HEK293 (cell line): ENCODE data around the gene CAPN10.

Source experiments
- CTCF ChIA-PET: fragments of 350-600 bp; formaldehyde crosslinking; extraction: SDS; loops from one replicate; lab custom pipeline; 2021; ENCODE audit warnings: antibody characterized with exemption; lab: Yijun Ruan, JAX
- POLR2A ChIA-PET: fragments of 300-600 bp; formaldehyde crosslinking; extraction: SDS; loops from one replicate; lab custom pipeline; 2020; ENCODE audit warnings: antibody characterized with exemption, inconsistent platforms; lab: Yijun Ruan, JAX
- H3K27ac ChIP-seq: fragments of 200-500 bp; sonication (Bioruptor generic); 2 replicates; pipeline ENCODE4 v1.5.1; 2014; ENCODE audit warnings: low read depth, low read length, control low read depth, inconsistent platforms; ENCODE audit errors: extremely low read depth
- H3K36me3 ChIP-seq, 2 experiments: fragments of 200-500 bp in 1 of 2; sonication (Bioruptor generic) in 1 of 2; 1 replicate in 1 of 2; 2 replicates in 1 of 2; pipeline ENCODE4 v1.5.1; 2014 to 2017; ENCODE audit warnings: inconsistent platforms in 2 of 2, low read length in 2 of 2; ENCODE audit not compliant: control insufficient read depth in 2 of 2, insufficient read depth in 1 of 2
- H3K4me1 ChIP-seq: fragments of 200-500 bp; sonication (Bioruptor generic); 2 replicates; pipeline ENCODE4 v1.5.1; 2014; ENCODE audit warnings: mild to moderate bottlenecking, low read length, inconsistent platforms; ENCODE audit not compliant: control insufficient read depth, insufficient read depth
- H3K4me3 ChIP-seq: 2 replicates; pipeline ENCODE4 v1.5.1; 2011; ENCODE audit warnings: low read depth, mild to moderate bottlenecking, control low read depth, low read length, moderate library complexity
- H3K9me3 ChIP-seq: fragments of 200-500 bp; sonication (Bioruptor generic); 2 replicates; pipeline ENCODE4 v1.5.1; 2014; ENCODE audit warnings: low read depth, low read length, inconsistent platforms; ENCODE audit not compliant: control insufficient read depth, insufficient read depth
- HOXC10 ChIP-seq: sonication (generic); formaldehyde crosslinking; IDR thresholded peaks from 2 replicates; pipeline ENCODE4 v1.8.1; 2023; ENCODE audit warnings: mild to moderate bottlenecking, missing genetic modification reagents
- KLF8 ChIP-seq: fragments of 450-650 bp; formaldehyde crosslinking; IDR thresholded peaks from 2 replicates; pipeline ENCODE4 v1.5.1; 2016; ENCODE audit warnings: missing biosample characterization, missing genetic modification characterization
- PRDM4 ChIP-seq: fragments of 450-650 bp; formaldehyde crosslinking; IDR thresholded peaks from 2 replicates; pipeline ENCODE4 v1.5.1; 2017; ENCODE audit warnings: missing biosample characterization, missing genetic modification characterization
- SALL2 ChIP-seq: fragments of 450-650 bp; formaldehyde crosslinking; IDR thresholded peaks from 2 replicates; pipeline ENCODE4 v1.5.0; 2017; ENCODE audit warnings: missing biosample characterization, mild to moderate bottlenecking, missing genetic modification characterization, borderline replicate concordance
- ZNF132 ChIP-seq: fragments of 450-650 bp; formaldehyde crosslinking; IDR thresholded peaks from 2 replicates; pipeline ENCODE4 v1.5.1; 2017; ENCODE audit warnings: missing biosample characterization, missing genetic modification characterization, borderline replicate concordance
- ZNF146 ChIP-seq: fragments of 450-650 bp; formaldehyde crosslinking; IDR thresholded peaks from 2 replicates; pipeline ENCODE4 v1.5.1; 2016; ENCODE audit warnings: missing biosample characterization, missing genetic modification characterization
- ZNF155 ChIP-seq: fragments of 450-650 bp; formaldehyde crosslinking; IDR thresholded peaks from 2 replicates; pipeline ENCODE4 v1.5.1; 2016; ENCODE audit warnings: missing biosample characterization, missing genetic modification characterization
- ZNF174 ChIP-seq: fragments of 450-650 bp; formaldehyde crosslinking; IDR thresholded peaks from 2 replicates; pipeline ENCODE4 v1.5.0; 2017; ENCODE audit warnings: missing biosample characterization, mild to moderate bottlenecking, missing genetic modification characterization
- ZNF214 ChIP-seq: fragments of 450-650 bp; formaldehyde crosslinking; IDR thresholded peaks from 2 replicates; pipeline ENCODE4 v1.5.1; 2017; ENCODE audit warnings: missing biosample characterization, mild to moderate bottlenecking, missing genetic modification characterization, borderline replicate concordance
- ZNF24 ChIP-seq: fragments of 450-650 bp; formaldehyde crosslinking; IDR thresholded peaks from 2 replicates; pipeline ENCODE4 v1.5.1; 2016; ENCODE audit warnings: missing biosample characterization, missing genetic modification characterization
- ZNF433 ChIP-seq: fragments of 450-650 bp; formaldehyde crosslinking; IDR thresholded peaks from 2 replicates; pipeline ENCODE4 v1.5.1; 2016; ENCODE audit warnings: missing biosample characterization, missing genetic modification characterization, low read depth
- ZNF513 ChIP-seq: fragments of 450-650 bp; IDR thresholded peaks from 2 replicates; pipeline ENCODE4 v1.5.1; 2018; ENCODE audit warnings: missing biosample characterization, missing genetic modification characterization
- ZNF596 ChIP-seq: fragments of 450-650 bp; IDR thresholded peaks from 2 replicates; pipeline ENCODE4 v1.5.0; 2018; ENCODE audit warnings: missing biosample characterization, mild to moderate bottlenecking, missing genetic modification characterization, moderate library complexity
- ZNF610 ChIP-seq: fragments of 450-650 bp; formaldehyde crosslinking; IDR thresholded peaks from 2 replicates; pipeline ENCODE4 v1.5.1; 2016; ENCODE audit warnings: missing biosample characterization, missing genetic modification characterization, borderline replicate concordance
- ZNF645 ChIP-seq: fragments of 450-650 bp; formaldehyde crosslinking; IDR thresholded peaks from 2 replicates; pipeline ENCODE4; 2016; ENCODE audit warnings: missing biosample characterization, missing genetic modification characterization
- ZNF654 ChIP-seq: fragments of 450-650 bp; formaldehyde crosslinking; IDR thresholded peaks from 2 replicates; pipeline ENCODE4 v1.5.1; 2016; ENCODE audit warnings: low read depth, missing biosample characterization, missing genetic modification characterization
- ZNF664 ChIP-seq: fragments of 450-650 bp; formaldehyde crosslinking; IDR thresholded peaks from 2 replicates; pipeline ENCODE4 v1.5.1; 2016; ENCODE audit warnings: missing biosample characterization, missing genetic modification characterization
- ZNF677 ChIP-seq: fragments of 450-650 bp; IDR thresholded peaks from 2 replicates; pipeline ENCODE4 v1.5.0; 2018; ENCODE audit warnings: missing biosample characterization, mild to moderate bottlenecking, missing genetic modification characterization, moderate library complexity
- ZNF707 ChIP-seq: fragments of 450-650 bp; formaldehyde crosslinking; IDR thresholded peaks from 2 replicates; pipeline ENCODE4 v1.5.1; 2016; ENCODE audit warnings: missing biosample characterization, missing genetic modification characterization
- ZNF777 ChIP-seq: fragments of 450-650 bp; formaldehyde crosslinking; IDR thresholded peaks from 2 replicates; pipeline ENCODE4 v1.5.1; 2017; ENCODE audit warnings: missing biosample characterization, missing genetic modification characterization, borderline replicate concordance
- ZSCAN16 ChIP-seq: fragments of 450-650 bp; formaldehyde crosslinking; IDR thresholded peaks from 2 replicates; pipeline ENCODE4 v1.5.1; 2016; ENCODE audit warnings: missing biosample characterization, missing genetic modification characterization

The CAPN10 gene

GRCh38 chr2:240631548-240632305, 45.2 kb downstream of the CAPN10 start (continued):
- no peak for TF ChIP-seq ZNF707 (tag by site-specific recombination)

- POLR2A ChIA-PET: no interaction called here
- TF ChIP-seq ZNF174 (tag by site-specific recombination) (no peak), ZNF433 (tag by site-specific recombination) (no peak), ZNF214 (tag by site-specific recombination) (no peak), SALL2 (tag by site-specific recombination) (no peak), KLF8 (tag by site-specific recombination) (no peak), ZNF146 (tag by site-specific recombination) (no peak), ZNF132 (no peak), ZNF596 (tag by site-specific recombination) (no peak), ZNF654 (tag by site-specific recombination) (no peak), ZNF610 (tag by site-specific recombination) (no peak), ZNF645 (tag by site-specific recombination) (no peak), PRDM4 (tag by site-specific recombination) (no peak), ZNF24 (no peak), ZNF777 (tag by site-specific recombination) (no peak), HOXC10 (CRISPR knock-in tag) (no peak), ZSCAN16 (tag by site-specific recombination) (no peak), ZNF155 (tag by site-specific recombination) (no peak), ZNF513 (no peak), ZNF677 (tag by site-specific recombination) (no peak), ZNF664 (no peak)
These were observed 45.8 kb downstream of the CAPN10 start for GRCh38 chr2:240632306-240632721.

More at GRCh38 chr2:240632306-240632721, 45.8 kb downstream of the CAPN10 start:
- Histone ChIP-seq H3K27ac (no peak overlapping the region), H3K4me1 (no peaks in the 10 kb centered on the region), H3K9me3 (no peaks in the 10 kb centered on the region), H3K36me3 (no peaks in the 10 kb centered on the region), H3K4me3 (no peak overlapping the region)
- CTCF ChIA-PET: no interaction called here
